Natural killer cell (primary cell): ENCODE results near the gene TTF1. TPM values are rescaled to one million over a fixed set of nuclear protein-coding genes. Genes with fewer than 3 reads are reported as not detected.

ENCODE experiments used
- ATAC-seq, 3 donors: fragments of 150-1000 bp in 2 of 3; fragments of 200-7000 bp in 1 of 3; cut with Tn5 transposase; 1 replicate in 1 of 3; 2 replicates in 2 of 3; pipeline ENCODE4 v1.10.0; 2021; ENCODE audit warnings: mild to moderate bottlenecking in 2 of 3, moderate library complexity in 2 of 3
- DNase-seq, 2 donors: peaks; one replicate each; pipeline versions ENCODE4 v3.0.0 to v3.0.0-alpha.2; 2013 to 2021; ENCODE audit warnings: mixed read lengths in 1 of 2
- H3K27ac ChIP-seq: one replicate; pipeline ENCODE4 v1.5.1; 2013; ENCODE audit warnings: mild to moderate bottlenecking, low read length
- H3K27me3 ChIP-seq: one replicate; pipeline ENCODE4 v1.6.1; 2013; ENCODE audit warnings: low read length; ENCODE audit not compliant: control insufficient read depth, insufficient read depth
- H3K36me3 ChIP-seq: one replicate; pipeline ENCODE4 v1.6.1; 2013; ENCODE audit warnings: low read length; ENCODE audit not compliant: control insufficient read depth, insufficient read depth
- H3K4me1 ChIP-seq: one replicate; pipeline ENCODE4 v1.6.1; 2013; ENCODE audit warnings: low read length; ENCODE audit not compliant: control insufficient read depth, insufficient read depth
- H3K4me3 ChIP-seq: one replicate; pipeline ENCODE4 v1.5.1; 2013; ENCODE audit warnings: low read length
- H3K9me3 ChIP-seq: one replicate; pipeline ENCODE4 v1.6.1; 2013; ENCODE audit warnings: low read length; ENCODE audit not compliant: control insufficient read depth, insufficient read depth
- H3K27ac Mint-ChIP-seq, 2 donors: one replicate each; pipeline ENCODE4 v1.8.0; 2022; ENCODE audit warnings: mild to moderate bottlenecking in 2 of 2, mixed read lengths in 2 of 2, moderate library complexity in 1 of 2
- H3K27me3 Mint-ChIP-seq, 2 donors: one replicate each; pipeline ENCODE4 v1.8.0; 2022; ENCODE audit warnings: low read depth in 2 of 2, mixed read lengths in 2 of 2
- H3K36me3 Mint-ChIP-seq: one replicate; pipeline ENCODE4 v1.8.0; 2022; ENCODE audit warnings: mixed read lengths
- H3K4me1 Mint-ChIP-seq, 2 donors: one replicate each; pipeline ENCODE4 v1.8.0; 2022; ENCODE audit warnings: mixed read lengths in 2 of 2
- H3K4me3 Mint-ChIP-seq: one replicate; pipeline ENCODE4 v1.8.0; 2022; ENCODE audit warnings: mild to moderate bottlenecking, moderate library complexity, mixed read lengths
- H3K9me3 Mint-ChIP-seq, 2 donors: one replicate each; pipeline ENCODE4 v1.8.0; 2022; ENCODE audit warnings: mixed read lengths in 2 of 2
- WGBS: methylation state at CpG from one replicate; pipeline ENCODE4 v1.1.7; 2013; ENCODE audit warnings: missing lambda C conversion rate; ENCODE audit not compliant: insufficient coverage; 5-methylcytosine and 5-hydroxymethylcytosine counted together
- intact Hi-C: fragments of 100-400 bp; cut with micrococcal nuclease; formaldehyde crosslinking; loops from one replicate; pipeline ENCODE4 v1.14.2; 2022
- total RNA-seq, 4 donors: library from RNA; stranded (reverse); fragments of 120-200 nt in 1 of 4; gene quantifications; one replicate each; pipeline versions ENCODE4 v1.2.3 to v1.2.4, GENCODE V29; 2013 to 2022
- TF ChIP-seq, protein P1 (sequence below): fragments of 200-600 bp; IDR thresholded peaks from one replicate; pipeline ENCODE4 v1.8.0; 2022; ENCODE audit warnings: antibody characterized with exemption

The TTF1 gene
- total RNA-seq, 3 donors from 2014 or later (not counting 1 experiment from before 2014, with no cell fraction given) = 11.2 to 14.5 (median 12.9) TPM

DNA sequence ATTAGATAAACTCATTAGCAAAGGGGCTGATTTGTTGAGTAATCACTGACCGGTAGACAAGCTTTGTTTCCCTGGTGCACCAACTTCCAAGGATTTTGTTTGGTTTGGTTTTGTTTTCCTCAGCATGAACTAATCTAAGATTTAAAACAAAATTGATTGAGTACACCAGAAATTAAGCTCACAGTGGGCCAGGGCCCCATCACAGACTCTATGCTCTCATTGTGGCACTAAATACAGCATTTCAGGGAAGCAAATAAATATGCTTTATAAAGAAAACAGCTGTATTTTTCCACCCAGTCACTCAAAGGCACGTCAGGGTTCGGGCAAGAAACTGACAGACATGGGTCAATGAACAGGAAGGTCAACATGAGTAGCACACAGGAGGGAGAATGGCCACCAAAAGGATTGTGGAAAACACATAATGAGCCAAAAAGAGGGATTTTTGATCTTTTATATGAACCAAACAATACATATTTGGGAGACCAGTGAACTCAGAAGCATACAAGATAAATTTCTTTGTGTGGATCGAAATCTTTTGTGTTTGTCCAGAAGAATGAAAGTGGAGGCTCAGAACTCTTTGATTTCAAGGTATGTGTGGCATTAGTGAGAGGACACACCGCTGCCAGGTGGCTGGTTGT lies 12.2 kb upstream of the TTF1 start:
- ATAC-seq (no peak), DNase-seq (no peak)
- Histone ChIP-seq H3K36me3 (no peaks in the 10 kb centered on the region), H3K27ac (no peak overlapping the region), H3K9me3 (no peaks in the 10 kb centered on the region), H3K4me1 (no peaks in the 10 kb centered on the region), H3K4me3 (no peak overlapping the region), H3K27me3 (peaks cover 21% of the 10 kb centered on the region)
- Mint-ChIP-seq H3K27ac (no peak overlapping the region), H3K4me3 (no peak overlapping the region), H3K27me3 (peaks cover 45 to 60% of the 10 kb centered on the region in 2 donors), H3K4me1 (no peaks in the 10 kb centered on the region), H3K36me3 (no peaks in the 10 kb centered on the region), H3K9me3 (no peaks in the 10 kb centered on the region)
- intact Hi-C loops = loop anchor here (10.0 kb wide), 1 partner anchor 256 kb away; the partner anchor contains the start of gene GTF3C4
- TF ChIP-seq, protein P1, sequence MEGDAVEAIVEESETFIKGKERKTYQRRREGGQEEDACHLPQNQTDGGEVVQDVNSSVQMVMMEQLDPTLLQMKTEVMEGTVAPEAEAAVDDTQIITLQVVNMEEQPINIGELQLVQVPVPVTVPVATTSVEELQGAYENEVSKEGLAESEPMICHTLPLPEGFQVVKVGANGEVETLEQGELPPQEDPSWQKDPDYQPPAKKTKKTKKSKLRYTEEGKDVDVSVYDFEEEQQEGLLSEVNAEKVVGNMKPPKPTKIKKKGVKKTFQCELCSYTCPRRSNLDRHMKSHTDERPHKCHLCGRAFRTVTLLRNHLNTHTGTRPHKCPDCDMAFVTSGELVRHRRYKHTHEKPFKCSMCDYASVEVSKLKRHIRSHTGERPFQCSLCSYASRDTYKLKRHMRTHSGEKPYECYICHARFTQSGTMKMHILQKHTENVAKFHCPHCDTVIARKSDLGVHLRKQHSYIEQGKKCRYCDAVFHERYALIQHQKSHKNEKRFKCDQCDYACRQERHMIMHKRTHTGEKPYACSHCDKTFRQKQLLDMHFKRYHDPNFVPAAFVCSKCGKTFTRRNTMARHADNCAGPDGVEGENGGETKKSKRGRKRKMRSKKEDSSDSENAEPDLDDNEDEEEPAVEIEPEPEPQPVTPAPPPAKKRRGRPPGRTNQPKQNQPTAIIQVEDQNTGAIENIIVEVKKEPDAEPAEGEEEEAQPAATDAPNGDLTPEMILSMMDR = no peak
- WGBS = 76% methylated on average over 5 of the region's 5 CpGs

DNA sequence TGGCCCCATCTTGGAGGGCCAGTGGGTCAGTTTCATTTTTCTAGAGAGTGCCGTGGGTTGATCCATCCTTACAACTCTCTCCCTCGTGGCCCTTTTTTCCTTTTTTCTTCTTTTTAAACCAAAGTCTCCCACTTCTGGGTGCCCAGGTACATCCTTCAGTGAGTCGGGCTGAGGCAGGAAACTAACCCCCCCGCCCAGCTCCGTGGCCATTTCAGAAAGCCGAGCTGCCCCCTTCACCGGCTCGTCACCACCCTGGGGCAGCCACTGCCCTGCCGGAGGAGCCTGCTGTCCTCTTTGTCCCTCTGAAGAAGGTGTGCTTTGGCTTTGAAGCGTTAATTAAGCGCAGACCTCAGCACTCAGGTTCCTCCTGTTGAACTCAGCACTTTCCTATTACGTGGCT lies 8.5 kb upstream of the TTF1 start:
- Histone ChIP-seq H3K27me3 (peaks cover 38% of the 10 kb centered on the region), H3K4me3 (no peak overlapping the region), H3K4me1 (peaks cover 18% of the 10 kb centered on the region), H3K36me3 (no peaks in the 10 kb centered on the region), H3K27ac (no peak overlapping the region), H3K9me3 (no peaks in the 10 kb centered on the region)
- no peaks in the 10 kb centered on the region for H3K36me3 Mint-ChIP-seq
- no peak overlapping the region for H3K27ac Mint-ChIP-seq
- no peak for ATAC-seq
- H3K27me3 Mint-ChIP-seq = peaks cover 61 to 82% of the 10 kb centered on the region in 2 donors
- WGBS = 35% methylated on average over 12 of the region's 12 CpGs
- no peaks in the 10 kb centered on the region for H3K9me3 Mint-ChIP-seq
- H3K4me3 Mint-ChIP-seq = no peak overlapping the region
- intact Hi-C loops = loop anchor here (10.0 kb wide), 1 partner anchor 260 kb away; the partner anchor contains the start of gene GTF3C4
- DNase-seq = no peak
- peaks cover 9 to 10% of the 10 kb centered on the region in 2 donors for H3K4me1 Mint-ChIP-seq
- TF ChIP-seq, protein P1 = no peak

DNA sequence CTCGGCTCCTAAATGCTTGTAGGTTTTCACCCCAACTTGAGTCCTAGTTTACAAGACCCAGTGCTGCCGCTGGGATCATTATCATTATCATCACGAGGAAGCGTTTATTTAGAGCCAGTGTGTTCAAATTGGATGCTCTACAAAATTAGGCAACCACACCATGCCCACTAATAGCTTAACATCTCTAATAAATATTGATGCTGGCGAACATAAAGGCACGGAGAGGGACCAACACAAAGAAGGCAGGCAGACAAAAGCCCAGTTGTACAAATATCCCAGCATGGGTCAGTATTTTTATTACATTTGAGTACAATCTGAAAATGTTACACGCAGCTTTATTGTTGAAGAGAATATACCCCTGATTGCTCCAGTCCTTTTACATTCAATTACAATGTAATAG lies 8.1 kb upstream of the TTF1 start:
- H3K27me3 Mint-ChIP-seq = peaks cover 57 to 80% of the 10 kb centered on the region in 2 donors
- Histone ChIP-seq H3K4me3 (no peak overlapping the region), H3K4me1 (peaks cover 21% of the 10 kb centered on the region), H3K36me3 (no peaks in the 10 kb centered on the region), H3K27me3 (peaks cover 40% of the 10 kb centered on the region), H3K27ac (no peak overlapping the region), H3K9me3 (no peaks in the 10 kb centered on the region)
- TF ChIP-seq, protein P1 = no peak
- H3K4me1 Mint-ChIP-seq = peaks cover 9 to 10% of the 10 kb centered on the region in 2 donors
- H3K4me3 Mint-ChIP-seq = no peak overlapping the region
- no peaks in the 10 kb centered on the region for H3K9me3 Mint-ChIP-seq
- no peaks in the 10 kb centered on the region for H3K36me3 Mint-ChIP-seq
- intact Hi-C loops = loop anchor here (5.0 to 10.0 kb wide), 2 partner anchors 93 to 260 kb away; partner anchors contain the start of gene GTF3C4
- DNase-seq (no peak), ATAC-seq (no peak)
- 77% methylated on average over 6 of the region's 7 CpGs for WGBS
- H3K27ac Mint-ChIP-seq = no peak overlapping the region
